Measurements from ENCODE around the gene RBMS1. TPM values are rescaled to one million over a fixed set of nuclear protein-coding genes. Genes with fewer than 3 reads are reported as not detected.
A peak's percentile ranks its signal among the peaks of the same experiment; 100 is the strongest.
"Not testable (repeated sequence)": the region's sequence is repeated elsewhere in the genome, so short reads cannot be mapped to it uniquely, and the experiment has no call there.

Gene RBMS1
- total and polyA plus RNA-seq, 4 donors = 49.5 to 215 (median 76.3) TPM

GRCh38 chr2:160453111-160453820 lies 40.3 kb downstream of the RBMS1 start:
- DNase-seq = no peak
- Histone ChIP-seq H3K27me3 (ENCODE audit: control insufficient read depth in 3 of 3, insufficient read depth in 3 of 3, low read length in 2 of 3) (no peaks in the 10 kb centered on the region), H3K4me3 (no peak overlapping the region), H3K9ac (ENCODE audit: insufficient read depth in 1 of 2, low read length in 2 of 2) (no peak overlapping the region), H3K9me3 (ENCODE audit: control insufficient read depth in 4 of 4, insufficient read depth in 3 of 4, low read length in 3 of 4) (no peaks in the 10 kb centered on the region), H3K27ac (ENCODE audit: low read depth in 1 of 2, low read length in 1 of 2) (peak overlapping the region in 1 of 2 donors; percentile 40), H3K36me3 (ENCODE audit: control insufficient read depth in 4 of 4, insufficient read depth in 4 of 4, low read length in 4 of 4) (no peaks in the 10 kb centered on the region), H3K4me1 (ENCODE audit: control insufficient read depth in 5 of 5, insufficient read depth in 5 of 5, low read length in 5 of 5) (peaks cover 0 to 32% (median 13%) of the 10 kb centered on the region in 5 donors)
- ATAC-seq (ENCODE audit: insufficient read depth, low FRiP score) = no peak
- WGBS, 2 donors = 60 to 73% methylated on average over 3 of the region's 3 CpGs
- TF ChIP-seq, protein P1, sequence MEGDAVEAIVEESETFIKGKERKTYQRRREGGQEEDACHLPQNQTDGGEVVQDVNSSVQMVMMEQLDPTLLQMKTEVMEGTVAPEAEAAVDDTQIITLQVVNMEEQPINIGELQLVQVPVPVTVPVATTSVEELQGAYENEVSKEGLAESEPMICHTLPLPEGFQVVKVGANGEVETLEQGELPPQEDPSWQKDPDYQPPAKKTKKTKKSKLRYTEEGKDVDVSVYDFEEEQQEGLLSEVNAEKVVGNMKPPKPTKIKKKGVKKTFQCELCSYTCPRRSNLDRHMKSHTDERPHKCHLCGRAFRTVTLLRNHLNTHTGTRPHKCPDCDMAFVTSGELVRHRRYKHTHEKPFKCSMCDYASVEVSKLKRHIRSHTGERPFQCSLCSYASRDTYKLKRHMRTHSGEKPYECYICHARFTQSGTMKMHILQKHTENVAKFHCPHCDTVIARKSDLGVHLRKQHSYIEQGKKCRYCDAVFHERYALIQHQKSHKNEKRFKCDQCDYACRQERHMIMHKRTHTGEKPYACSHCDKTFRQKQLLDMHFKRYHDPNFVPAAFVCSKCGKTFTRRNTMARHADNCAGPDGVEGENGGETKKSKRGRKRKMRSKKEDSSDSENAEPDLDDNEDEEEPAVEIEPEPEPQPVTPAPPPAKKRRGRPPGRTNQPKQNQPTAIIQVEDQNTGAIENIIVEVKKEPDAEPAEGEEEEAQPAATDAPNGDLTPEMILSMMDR (IDR thresholded peaks at IDR 0.05; ENCODE audit: control extremely low read depth, extremely low read depth) = no peak

GRCh38 chr2:160450486-160450885 lies 43.1 kb downstream of the RBMS1 start:
- Histone ChIP-seq H3K9me3 (ENCODE audit: control insufficient read depth in 4 of 4, insufficient read depth in 3 of 4, low read length in 3 of 4) (no peaks in the 10 kb centered on the region), H3K36me3 (ENCODE audit: control insufficient read depth in 4 of 4, insufficient read depth in 4 of 4, low read length in 4 of 4) (peaks cover 0 to 3% (median 0%) of the 10 kb centered on the region in 4 donors), H3K27me3 (ENCODE audit: control insufficient read depth in 3 of 3, insufficient read depth in 3 of 3, low read length in 2 of 3) (no peaks in the 10 kb centered on the region), H3K27ac (ENCODE audit: low read depth in 1 of 2, low read length in 1 of 2) (no peak overlapping the region), H3K4me1 (ENCODE audit: control insufficient read depth in 5 of 5, insufficient read depth in 5 of 5, low read length in 5 of 5) (peaks cover 0 to 36% (median 13%) of the 10 kb centered on the region in 5 donors), H3K4me3 (no peak overlapping the region), H3K9ac (ENCODE audit: insufficient read depth in 1 of 2, low read length in 2 of 2) (no peak overlapping the region)
- DNase-seq (no peak), ATAC-seq (ENCODE audit: insufficient read depth, low FRiP score) (no peak)
- TF ChIP-seq, protein P1 (IDR thresholded peaks at IDR 0.05; ENCODE audit: control extremely low read depth, extremely low read depth) = no peak

GRCh38 chr2:160448821-160449220 lies 44.8 kb downstream of the RBMS1 start:
- H3K27me3 ChIP-seq (ENCODE audit: control insufficient read depth in 3 of 3, insufficient read depth in 3 of 3, low read length in 2 of 3); DNase-seq; ATAC-seq (ENCODE audit: insufficient read depth, low FRiP score); H3K9me3 ChIP-seq (ENCODE audit: control insufficient read depth in 4 of 4, insufficient read depth in 3 of 4, low read length in 3 of 4); H3K27ac ChIP-seq (ENCODE audit: low read depth in 1 of 2, low read length in 1 of 2); H3K9ac ChIP-seq (ENCODE audit: insufficient read depth in 1 of 2, low read length in 2 of 2); H3K36me3 ChIP-seq (ENCODE audit: control insufficient read depth in 4 of 4, insufficient read depth in 4 of 4, low read length in 4 of 4); H3K4me3 ChIP-seq: not testable (repeated sequence)
- peaks cover 0 to 26% (median 3%) of the 10 kb centered on the region in 5 donors for H3K4me1 ChIP-seq (ENCODE audit: control insufficient read depth in 5 of 5, insufficient read depth in 5 of 5, low read length in 5 of 5)
- WGBS, 2 donors = 92 to 96% methylated on average over 19 to 29 of the region's 29 CpGs

GRCh38 chr2:160445673-160446072 lies 47.9 kb downstream of the RBMS1 start:
- ATAC-seq (ENCODE audit: insufficient read depth, low FRiP score) (no peak), DNase-seq (no peak)
- H3K36me3 ChIP-seq (ENCODE audit: control insufficient read depth in 4 of 4, insufficient read depth in 4 of 4, low read length in 4 of 4) = peaks cover 0 to 3% (median 0%) of the 10 kb centered on the region in 4 donors
- TF ChIP-seq, protein P1 (IDR thresholded peaks at IDR 0.05; ENCODE audit: control extremely low read depth, extremely low read depth) = no peak
- no peak overlapping the region for H3K9ac ChIP-seq (ENCODE audit: insufficient read depth in 1 of 2, low read length in 2 of 2)
- 96 to 100% methylated on average over 1 of the region's 1 CpG for WGBS, 2 donors
- H3K27ac ChIP-seq (ENCODE audit: low read depth in 1 of 2, low read length in 1 of 2) = no peak overlapping the region
- H3K27me3 ChIP-seq (ENCODE audit: control insufficient read depth in 3 of 3, insufficient read depth in 3 of 3, low read length in 2 of 3) = no peaks in the 10 kb centered on the region
- H3K4me3 ChIP-seq = no peak overlapping the region
- H3K9me3 ChIP-seq (ENCODE audit: control insufficient read depth in 4 of 4, insufficient read depth in 3 of 4, low read length in 3 of 4) = no peaks in the 10 kb centered on the region
- peaks cover 0 to 13% (median 3%) of the 10 kb centered on the region in 5 donors for H3K4me1 ChIP-seq (ENCODE audit: control insufficient read depth in 5 of 5, insufficient read depth in 5 of 5, low read length in 5 of 5)

All from lung (tissue), 12 donors.